Stimulated activated CD8-positive, alpha-beta memory T cell treated with anti-CD3 and anti-CD28 coated beads, Interleukin-4, amount 100 ng/mL, for 1 hour (primary cell): Measurements from ENCODE around the gene F5.
"Not testable (repeated sequence)": the region's sequence is repeated elsewhere in the genome, so short reads cannot be mapped to it uniquely, and the experiment has no call there.

Source experiments
- DNase-seq, 2 donors: peaks; one replicate each; pipeline ENCODE4 v3.0.0-alpha.2; 2020; ENCODE audit warnings: low read depth in 2 of 2, low spot score in 1 of 2

Gene F5

DNA sequence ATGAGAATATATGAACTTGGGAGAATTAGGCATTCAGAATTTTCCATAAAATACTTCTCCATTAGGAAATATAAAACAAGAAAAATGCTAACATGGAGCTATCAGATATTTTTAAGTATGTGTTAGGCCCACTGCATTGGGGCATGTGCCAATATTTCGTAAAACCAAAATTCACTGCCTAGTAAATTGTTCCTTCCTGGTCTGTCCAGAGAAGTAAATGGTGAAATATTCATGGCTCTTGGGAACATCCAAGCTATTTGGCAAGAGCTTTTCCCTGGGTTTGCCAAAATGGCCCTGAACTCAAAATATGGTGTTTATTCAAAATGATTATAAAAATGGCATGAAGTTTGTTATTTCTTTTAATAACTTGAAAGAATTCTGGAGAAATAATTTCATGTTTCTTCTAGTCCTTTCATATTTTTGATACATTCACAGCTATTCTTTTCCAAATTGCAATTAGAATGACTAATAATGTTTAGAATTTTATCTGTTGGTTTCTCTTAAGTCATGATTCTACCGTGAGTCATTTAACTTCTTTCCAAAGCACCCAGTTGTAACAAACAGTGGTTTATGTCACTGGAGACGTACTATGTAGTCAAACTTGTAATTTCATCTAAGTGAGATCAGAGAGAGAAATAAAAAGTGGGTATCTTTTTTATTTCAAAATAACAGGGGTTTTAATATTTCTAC, 74.8 kb downstream of the F5 start:
- no peak for DNase-seq

DNA sequence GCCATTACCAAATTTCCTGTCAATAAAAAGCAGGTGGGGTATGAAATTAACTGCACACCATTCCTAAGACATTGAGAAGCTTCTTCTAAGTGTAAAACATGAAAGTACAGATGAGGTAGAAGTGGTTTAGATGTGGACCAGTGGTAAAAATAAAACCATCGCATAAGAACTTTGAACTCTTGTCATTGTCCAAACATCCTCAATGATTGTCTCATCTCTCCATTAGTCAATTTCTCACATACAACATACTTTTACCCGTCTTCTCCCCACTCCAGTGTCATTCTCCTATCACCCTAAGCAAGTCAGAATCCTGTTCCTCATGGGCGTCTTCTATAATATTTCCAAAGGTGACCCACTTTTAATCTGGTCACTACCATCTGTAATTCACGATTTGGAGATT, 76.2 kb downstream of the F5 start:
- DNase-seq = no peak

DNA sequence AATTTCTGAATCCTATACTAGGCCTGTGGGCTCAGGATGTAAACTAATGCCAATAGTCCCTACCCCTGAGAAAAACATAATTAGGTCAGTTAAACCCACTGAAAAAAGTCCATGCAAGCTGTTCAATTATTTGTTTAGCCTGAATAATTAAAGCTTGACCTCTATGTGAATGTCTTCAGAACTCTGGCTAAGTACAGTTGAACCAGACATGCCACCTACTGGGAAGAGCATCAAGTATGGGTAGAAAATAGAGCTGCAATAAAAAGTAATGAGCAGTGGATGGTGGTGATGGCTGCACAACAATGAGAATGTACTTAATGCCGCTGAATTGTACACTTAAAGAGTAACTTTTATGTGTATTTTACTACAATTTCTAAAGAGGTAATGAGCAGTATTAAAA, 76.9 kb downstream of the F5 start:
- DNase-seq = no peak

DNA sequence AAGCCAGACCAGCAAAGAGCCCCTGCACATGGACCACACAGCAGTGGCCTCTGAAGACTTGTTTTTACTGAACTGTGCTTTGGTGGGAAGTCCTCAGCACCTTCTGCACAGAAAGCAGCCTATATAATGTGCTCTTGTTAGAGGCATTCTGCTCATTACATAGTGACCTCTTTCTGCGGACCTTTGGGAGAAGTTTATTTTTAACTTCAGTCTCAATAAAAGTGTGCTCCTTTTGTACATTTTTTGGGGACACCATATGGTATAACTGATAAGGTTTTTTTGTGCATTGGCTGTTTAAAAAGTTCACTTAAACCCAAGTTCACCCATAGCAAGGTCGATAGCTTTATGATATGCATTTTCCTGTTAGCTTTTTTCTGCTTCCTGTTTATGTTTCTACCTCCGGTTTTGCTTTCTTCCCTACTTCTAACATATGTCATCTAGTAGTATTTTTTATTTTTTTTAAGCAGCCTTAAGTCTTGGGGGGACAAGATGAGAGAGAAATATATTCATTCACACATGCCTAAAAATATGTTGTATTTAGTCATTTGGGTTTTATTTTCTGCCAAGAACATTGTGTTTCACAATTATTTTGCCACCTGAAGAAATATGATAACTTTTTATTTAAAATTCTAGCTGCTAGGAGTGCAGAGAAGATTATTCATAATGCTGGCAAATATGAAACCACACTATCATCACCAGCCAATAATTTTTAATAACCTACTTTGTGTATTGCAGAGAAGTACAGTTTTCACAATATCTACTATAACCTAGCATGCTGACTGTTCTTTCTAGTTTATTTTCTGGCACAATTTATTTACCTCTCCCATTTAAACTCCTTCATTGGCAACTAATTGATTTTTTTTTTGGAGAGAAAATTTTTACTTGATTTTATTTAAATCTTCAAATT, 77.6 kb downstream of the F5 start:
- no peak for DNase-seq

DNA sequence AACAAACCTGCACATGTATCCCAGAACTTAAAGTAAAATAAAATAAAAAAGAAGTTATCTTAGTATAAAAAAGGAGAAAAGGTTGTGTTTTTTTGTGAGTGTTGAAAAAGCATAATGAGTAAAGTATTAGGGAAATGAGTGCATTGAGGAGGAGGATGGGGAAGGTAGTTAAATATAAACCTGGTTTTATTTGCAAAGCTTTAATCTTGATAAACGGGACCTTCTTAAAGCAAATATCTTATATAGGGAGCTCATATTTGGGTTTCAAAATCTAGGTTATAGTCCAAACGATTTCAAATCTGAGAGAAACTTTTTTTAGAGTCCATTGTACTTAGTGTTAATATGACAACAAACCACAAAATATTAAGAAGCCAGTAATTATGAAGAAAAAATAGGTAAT, 78.9 kb downstream of the F5 start:
- no peak for DNase-seq

DNA sequence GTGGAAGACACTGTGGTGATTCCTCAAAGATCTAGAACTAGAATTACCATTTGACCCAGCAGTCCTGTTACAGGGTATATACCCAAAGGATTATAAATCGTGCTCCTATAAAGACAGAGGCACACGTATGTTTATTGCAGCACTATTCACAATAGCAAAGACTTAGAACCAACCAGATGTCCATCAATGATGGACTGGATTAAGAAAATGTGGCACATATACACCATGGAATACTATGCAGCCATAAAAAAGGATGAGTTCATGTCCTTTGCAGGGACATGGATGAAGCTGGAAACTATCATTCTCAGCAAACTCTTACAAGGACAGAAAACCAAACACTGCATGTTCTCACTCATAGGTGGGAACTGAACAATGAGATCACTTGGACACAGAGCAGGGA, 82.7 kb downstream of the F5 start:
- DNase-seq = not testable (repeated sequence)

DNA sequence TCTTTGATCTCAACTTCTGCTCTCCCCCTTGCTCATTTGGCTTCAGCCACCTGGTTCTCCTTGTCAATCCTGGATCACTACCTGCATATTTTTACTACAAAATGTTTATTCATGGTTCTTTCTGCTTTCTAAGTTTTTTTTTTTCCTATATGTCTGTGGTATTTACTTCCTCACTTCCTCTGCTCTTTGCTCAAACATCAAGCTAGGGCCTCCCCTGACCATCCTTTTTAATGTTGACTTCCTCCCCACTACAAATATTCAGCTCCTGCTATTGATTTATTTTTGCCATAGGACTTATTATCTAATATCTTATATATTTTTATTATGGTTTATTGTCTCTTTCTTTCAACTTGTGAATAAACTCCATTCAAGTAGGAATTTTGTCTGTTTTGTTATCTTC, 86.5 kb downstream of the F5 start:
- no peak for DNase-seq

DNA sequence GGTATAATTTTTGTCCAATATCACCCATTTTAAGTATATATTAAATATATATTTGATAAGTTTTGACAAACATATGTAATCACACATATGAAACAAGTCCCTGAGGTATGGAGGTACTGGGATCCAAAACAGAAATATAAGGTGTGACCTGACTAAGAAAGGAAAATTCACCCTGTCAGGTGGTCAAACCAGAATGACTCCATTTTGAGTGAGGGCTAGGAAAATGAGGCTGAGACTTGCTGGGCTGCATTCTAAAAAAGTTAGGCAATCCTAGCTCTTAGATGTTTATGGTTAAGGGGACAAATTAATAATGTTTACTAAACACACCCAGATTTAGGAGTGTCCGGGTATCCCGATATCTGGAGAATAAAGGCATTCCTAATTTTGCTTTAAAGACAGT, 89.0 kb downstream of the F5 start:
- no peak for DNase-seq

DNA sequence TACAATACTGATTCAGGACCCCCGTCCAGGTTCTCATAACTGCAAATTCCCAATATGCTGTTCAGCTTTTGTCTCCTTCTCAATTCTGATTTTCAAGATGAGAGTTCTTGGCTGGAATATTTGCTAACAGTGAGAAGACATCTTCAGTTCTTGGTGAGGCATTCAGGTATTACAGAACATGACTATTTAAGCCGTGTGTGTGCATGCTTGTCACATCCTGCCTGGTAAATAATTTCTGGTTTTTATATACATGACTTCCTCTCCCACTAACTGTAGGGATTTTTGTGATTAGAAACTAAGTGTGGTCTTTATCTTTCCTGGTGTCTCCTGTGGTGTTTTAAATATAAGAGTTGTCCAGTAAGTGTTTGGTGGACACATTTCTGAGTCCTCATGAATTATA, 90.4 kb downstream of the F5 start:
- no peak for DNase-seq

DNA sequence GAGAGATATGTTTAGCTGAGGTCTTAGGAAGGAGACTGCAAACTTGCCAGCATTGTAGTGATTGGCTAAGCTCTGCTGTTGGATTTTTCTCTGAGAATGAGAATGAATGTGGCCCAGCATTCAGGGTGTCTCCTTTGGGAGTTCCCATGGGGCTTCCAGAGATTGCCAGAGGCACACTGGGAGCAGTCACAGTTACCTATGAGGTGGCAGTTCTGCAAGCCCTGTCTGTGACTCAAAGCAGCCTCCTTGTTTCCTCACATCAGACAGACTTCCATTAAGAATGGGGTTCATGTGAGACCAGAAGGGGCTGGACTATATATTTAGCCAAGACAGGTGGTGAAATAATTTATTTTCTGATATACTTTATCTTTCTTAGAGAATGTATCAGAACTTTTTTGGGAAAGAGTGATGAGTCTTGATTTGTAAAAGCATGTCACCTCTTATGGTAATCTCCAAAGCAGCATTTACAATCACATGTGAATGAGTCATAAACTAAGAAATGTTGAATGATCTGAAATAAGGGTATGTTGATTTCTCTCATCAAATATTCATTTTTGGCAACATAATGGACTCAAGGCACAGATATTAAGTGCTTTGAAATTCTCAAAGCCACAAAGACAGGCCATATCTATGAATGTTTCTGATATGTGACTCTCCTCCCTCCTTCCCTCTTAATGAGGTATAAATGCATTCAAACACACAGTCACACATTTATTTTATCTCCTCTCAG, 91.1 kb downstream of the F5 start:
- no peak for DNase-seq

DNA sequence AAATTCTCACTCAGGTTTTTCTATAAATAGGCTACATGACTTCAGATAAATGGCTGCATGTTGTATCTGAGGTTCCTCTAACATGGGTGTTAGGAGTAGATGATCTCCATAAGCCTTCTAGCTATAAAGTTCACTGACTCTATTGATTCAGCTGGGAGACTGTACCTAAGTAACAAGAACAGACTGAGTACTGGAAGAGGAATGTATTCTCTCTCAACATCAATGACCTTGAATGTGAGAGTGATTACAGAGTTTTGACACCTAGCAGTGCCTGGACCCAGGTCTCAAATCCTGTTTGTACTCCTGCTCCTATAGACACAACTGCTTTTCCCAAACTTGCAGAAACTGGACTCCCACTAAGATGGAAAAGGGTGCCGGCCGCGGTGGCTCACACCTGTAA, 91.9 kb downstream of the F5 start:
- DNase-seq = no peak

DNA sequence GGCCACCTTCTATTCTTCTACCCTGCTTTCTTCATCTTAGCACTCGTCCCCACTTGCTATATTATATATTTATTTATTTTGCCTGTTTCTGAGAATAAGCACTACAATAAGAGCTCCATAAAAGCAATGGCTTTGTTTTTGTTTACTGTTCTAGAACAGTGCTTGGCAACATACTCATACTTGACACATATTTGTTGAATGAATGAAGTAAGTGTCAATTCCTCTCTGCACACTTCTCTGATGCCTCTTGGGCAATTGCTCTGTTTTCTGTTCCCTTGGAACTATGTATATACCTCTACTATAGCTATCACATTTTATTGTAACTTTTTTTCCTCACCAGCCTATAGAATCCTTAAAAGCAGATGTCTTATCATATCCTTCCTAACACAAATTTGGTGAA, 93.0 kb downstream of the F5 start:
- no peak for DNase-seq

DNA sequence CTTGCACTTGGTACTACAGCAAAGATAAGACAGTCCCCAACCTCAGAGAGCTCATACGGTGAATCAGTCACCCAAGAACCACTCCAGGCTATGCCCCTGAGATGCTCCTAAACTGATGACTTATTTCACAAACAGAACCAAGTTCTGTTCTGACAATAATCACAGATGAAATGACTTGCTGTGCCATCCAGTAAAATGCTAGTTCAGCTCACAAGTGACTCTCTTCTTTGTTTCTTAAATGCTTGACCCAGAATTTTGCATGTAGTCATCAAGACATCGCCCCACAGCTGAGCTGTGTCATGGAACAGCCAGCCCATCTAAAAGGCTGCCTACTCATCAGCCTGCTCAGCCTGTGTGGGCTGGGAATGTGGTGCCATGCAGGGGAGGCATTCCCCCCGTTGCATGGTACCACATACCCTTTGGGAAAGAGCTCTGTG, 94.4 kb downstream of the F5 start:
- no peak for DNase-seq

DNA sequence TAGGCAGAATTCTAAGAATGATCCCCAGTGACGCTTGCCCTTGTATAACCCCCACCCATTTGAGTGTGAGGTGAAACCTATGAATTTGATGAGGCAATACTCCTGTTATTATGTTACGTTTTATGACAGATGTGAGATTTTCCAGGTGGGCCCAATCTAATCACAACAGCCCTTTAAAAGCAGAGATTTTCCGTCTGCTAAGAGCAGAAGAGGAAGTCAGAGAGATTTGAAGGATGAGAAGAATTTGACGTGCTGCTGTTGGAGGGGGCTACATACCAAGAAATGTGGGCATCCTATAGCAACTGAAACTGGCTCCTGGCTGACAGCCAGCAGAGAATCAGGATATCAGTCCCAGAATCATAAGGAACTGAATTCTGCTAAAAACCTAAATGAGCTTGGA, 98.1 kb downstream of the F5 start:
- no peak for DNase-seq

DNA sequence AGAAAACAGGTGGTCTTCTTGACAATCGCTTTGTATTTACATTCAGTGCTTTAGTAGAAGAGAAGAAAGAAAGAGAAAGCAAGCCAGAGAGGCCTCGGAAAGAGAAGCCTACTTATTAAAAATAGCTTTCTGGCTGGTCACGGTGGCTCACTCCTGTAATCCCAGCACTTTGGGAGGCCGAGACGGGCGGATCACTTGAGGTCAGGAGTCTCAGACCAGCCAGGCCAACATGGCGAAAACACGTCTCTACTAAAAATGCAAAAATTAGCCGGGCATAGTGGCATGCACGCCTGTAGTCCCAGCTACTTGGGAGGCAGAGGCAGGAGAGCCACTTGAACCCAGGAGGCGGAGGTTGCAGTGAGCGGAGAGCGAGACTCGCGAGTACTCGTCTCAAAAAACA, 98.7 kb downstream of the F5 start:
- no peak for DNase-seq

DNA sequence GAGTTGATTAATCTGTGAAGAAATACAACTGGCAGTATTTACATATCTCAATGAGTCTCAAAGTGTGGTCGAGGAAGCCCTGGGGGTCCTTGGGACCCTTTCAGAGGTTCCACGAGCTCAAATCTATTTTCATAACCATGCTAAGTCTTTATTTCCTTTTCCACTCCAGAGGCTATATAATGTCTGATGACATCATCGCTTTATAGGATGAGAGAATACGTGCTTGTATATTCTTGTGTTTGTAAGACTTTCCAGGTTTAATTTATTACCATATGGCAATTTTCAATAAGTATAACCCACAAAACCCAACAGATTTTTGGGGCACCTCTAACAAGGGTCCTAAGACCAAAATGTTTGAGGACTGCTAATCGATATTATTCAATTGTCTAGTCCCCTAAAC, 99.1 kb downstream of the F5 start:
- DNase-seq = no peak

DNA sequence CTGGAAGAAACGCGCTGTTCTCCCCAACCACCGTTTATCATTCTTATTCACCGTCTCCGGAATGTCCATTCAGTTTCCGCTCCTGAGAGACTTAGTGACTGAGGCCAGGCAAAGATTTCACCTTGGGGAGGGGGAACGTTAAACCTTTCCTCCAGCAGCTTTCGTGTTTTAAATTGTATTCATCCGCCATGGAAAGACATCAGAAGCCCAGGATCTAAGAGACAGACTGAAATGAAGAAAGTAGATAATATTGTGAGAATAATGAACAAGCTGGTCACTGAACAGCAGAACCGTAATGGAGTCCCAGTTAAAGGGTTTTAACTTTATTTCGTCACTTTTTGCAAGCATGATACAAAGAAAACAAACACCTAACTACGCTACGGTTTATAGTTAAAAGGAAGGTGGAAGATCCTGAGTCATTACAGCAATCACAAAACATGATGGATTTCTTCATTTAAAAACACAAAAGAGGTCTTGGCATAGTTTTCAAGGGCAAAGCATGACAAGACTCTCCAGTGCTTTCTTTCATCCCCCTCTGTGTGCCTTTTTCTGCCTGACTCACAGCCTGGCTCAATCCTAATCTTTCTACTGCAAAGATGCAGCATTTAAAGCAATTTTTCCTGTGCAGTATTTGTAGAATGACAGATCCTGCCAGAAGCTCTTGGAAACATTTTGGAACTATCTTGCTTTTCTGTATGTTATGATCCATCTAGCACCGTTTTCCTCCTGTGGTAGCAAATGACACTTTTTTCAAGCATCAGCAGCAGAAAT, 99.8 kb downstream of the F5 start:
- no peak for DNase-seq

DNA sequence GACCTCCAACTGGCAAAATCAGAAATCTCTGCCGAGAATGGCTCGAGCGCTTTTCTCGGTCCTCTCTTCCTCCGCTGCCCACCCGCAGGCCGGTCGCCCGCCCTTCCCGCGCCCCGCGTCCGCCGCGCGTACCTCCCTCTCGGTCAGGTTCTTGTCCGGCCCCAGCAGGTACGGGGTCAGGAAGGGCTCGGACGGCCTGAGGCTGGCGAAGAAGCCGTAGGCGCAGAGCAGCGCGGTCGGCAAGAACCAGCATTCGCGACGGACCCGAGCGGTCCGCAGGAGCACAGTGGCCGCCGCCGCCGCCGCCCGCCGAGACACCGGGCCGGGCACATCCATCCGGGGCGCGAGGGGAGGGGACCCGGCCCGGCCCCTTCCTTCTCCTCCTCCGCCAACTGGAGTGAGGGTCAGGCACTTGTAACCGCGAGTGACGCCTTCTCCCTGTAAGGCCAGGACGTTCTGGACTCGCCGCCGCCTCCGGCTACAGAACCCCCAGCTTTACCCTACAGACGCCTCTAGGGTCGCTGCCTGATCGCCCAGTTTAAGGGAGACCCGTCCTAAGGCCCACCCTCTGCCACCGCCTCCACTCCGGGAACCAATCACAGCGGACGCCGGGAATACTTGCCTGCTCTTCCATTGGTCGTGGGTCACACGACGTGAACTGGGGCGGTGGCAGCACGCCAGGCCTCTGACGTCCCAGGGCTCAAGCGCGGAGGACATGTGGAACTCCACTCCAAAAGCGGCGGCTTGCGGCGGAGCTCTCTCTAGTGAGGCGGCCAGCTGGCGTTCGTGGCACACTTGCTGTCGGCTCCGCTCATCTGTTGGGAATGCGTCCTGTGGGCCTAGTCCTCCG, 100.6 kb downstream of the F5 start, which contains the start of gene SLC19A2:
Gene SLC19A2 (minus strand): TSS at position 514 of the 850 bp plus-strand sequence. CDS start 178 bp downstream, at position 336.
- peak; percentile 75 to 82 for DNase-seq

DNA sequence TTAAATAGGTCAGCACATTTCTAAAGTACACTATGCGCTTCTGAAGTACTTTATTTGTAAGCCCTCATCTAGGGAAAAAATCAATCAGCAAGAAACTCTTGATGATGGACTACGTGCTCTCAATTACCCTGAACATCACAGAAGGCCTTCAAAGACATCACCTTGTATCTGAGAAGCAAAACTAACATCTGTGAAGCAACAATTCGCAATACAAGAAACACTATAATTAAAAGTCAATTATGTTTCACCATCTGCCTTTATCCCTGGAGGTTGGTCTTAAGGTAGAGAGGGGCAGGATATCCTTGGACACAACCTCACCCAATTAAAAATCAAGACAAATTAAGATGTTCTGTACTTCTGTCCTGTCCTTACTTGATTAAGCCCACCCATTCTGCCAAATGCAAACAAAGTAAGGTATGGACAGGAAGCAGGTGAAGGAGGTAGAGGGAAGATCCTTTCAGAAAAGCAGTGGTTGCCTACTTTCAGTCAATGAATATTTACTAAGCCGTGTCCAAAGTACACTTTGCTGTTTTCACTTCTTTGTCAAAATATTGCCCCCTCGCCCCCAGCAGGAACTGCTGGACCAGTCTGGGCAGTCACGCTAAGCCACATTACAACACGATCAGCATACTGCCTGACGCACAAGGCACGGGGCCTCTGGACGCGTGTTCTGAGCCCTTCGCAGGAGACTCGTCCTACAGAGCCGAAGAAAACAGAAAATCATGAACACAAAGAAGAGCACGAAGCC, 101.4 kb downstream of the F5 start:
- no peak for DNase-seq
